ENCODE results near the gene ANKRD27.

DNA sequence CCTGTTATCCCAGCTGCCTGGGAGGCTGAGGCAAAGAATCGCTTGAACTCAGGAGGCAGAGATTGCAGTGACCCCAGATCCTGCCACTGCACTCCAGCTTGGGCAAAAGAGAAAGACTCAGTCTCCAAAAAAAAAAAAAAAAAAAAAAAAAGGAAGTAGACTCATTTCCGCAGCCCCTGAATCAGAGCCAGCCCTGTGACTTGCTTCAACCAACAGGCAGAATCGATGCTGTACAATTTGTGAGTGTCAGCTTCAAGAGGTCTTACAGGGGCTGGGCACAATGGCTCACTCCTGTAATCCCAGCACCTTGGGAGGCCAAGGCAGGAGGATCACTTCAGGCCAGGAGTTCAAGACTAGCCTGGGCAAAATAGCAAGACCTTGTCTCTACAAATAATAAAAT lies 12.8 kb downstream of the ANKRD27 start:
- no peak for TF ChIP-seq GATA3 (IDR thresholded peaks at IDR 0.05; ENCODE audit: low read depth, low read length)
- no peak for TF ChIP-seq GATA2 (IDR thresholded peaks at IDR 0.05; ENCODE audit: low read depth, low read length)

Data from SH-SY5Y (cell line).